CD4-positive, alpha-beta T cell (primary cell): ENCODE data around the gene DISP3. TPM values are rescaled to one million over a fixed set of nuclear protein-coding genes. Genes with fewer than 3 reads are reported as not detected.

Experiments used
- ATAC-seq: fragments of 200-7000 bp; cut with Tn5 transposase; one replicate; pipeline ENCODE4 v1.10.0; 2022; ENCODE audit warnings: mild to moderate bottlenecking; ENCODE audit not compliant: poor library complexity
- CTCF ChIA-PET: fragments of 350-600 bp; sonication (Branson Sonifier 250); formaldehyde crosslinking; loops from one replicate; lab custom pipeline; 2021; ENCODE audit warnings: antibody characterized with exemption, inconsistent platforms; lab: Charles Lee
- POLR2A ChIA-PET: fragments of 350-600 bp; sonication (Branson Sonifier 250); formaldehyde crosslinking; loops from one replicate; lab custom pipeline; 2021; ENCODE audit warnings: antibody characterized with exemption, inconsistent platforms; lab: Charles Lee
- DNase-seq, 14 experiments: peaks; one replicate each; pipeline ENCODE4 v3.0.0-alpha.2; 2013 to 2020; ENCODE audit warnings: mixed read lengths in 2 of 14
- H3K27ac ChIP-seq, 2 donors: one replicate each; pipeline versions ENCODE4 v1.5.1 to v1.7.0; 2013; ENCODE audit warnings: low read length in 2 of 2, low read depth in 1 of 2, mild to moderate bottlenecking in 1 of 2
- H3K27me3 ChIP-seq, 2 experiments: 1 replicate in 1 of 2; 2 replicates in 1 of 2; pipeline versions ENCODE4 v1.6.1 to v1.7.0; 2013; ENCODE audit warnings: low read length in 2 of 2, control low read depth in 1 of 2, mild to moderate bottlenecking in 1 of 2, moderate library complexity in 1 of 2; ENCODE audit not compliant: insufficient read depth in 2 of 2, control insufficient read depth in 1 of 2
- H3K36me3 ChIP-seq: one replicate; pipeline ENCODE4 v1.6.1; 2013; ENCODE audit warnings: low read length, control low read depth; ENCODE audit not compliant: insufficient read depth
- H3K4me1 ChIP-seq: one replicate; pipeline ENCODE4 v1.6.1; 2013; ENCODE audit warnings: low read length, control low read depth; ENCODE audit not compliant: insufficient read depth
- H3K4me3 ChIP-seq: one replicate; pipeline ENCODE4 v1.5.1; 2013; ENCODE audit warnings: mild to moderate bottlenecking, low read length, moderate library complexity
- H3K9me3 ChIP-seq, 2 experiments: 1 replicate in 1 of 2; 2 replicates in 1 of 2; pipeline versions ENCODE4 v1.6.1 to v1.7.0; 2013; ENCODE audit warnings: low read length in 2 of 2, mild to moderate bottlenecking in 2 of 2, control low read depth in 1 of 2, moderate library complexity in 1 of 2; ENCODE audit not compliant: control insufficient read depth in 1 of 2, insufficient read depth in 1 of 2
- H3K27ac Mint-ChIP-seq: one replicate; pipeline ENCODE4 v1.8.0; 2020; ENCODE audit warnings: mixed read lengths
- H3K27me3 Mint-ChIP-seq: one replicate; pipeline ENCODE4 v1.8.0; 2021; ENCODE audit warnings: mixed read lengths
- H3K36me3 Mint-ChIP-seq: one replicate; pipeline ENCODE4 v1.8.0; 2021; ENCODE audit warnings: low read depth, mixed read lengths
- H3K4me1 Mint-ChIP-seq: one replicate; pipeline ENCODE4 v1.8.0; 2021; ENCODE audit warnings: low read depth, mixed read lengths
- H3K4me3 Mint-ChIP-seq: one replicate; pipeline ENCODE4 v1.8.0; 2020; ENCODE audit warnings: mild to moderate bottlenecking, mixed read lengths
- H3K9me3 Mint-ChIP-seq: one replicate; pipeline ENCODE4 v1.8.0; 2020; ENCODE audit warnings: mixed read lengths
- CTCF ChIP-seq: fragments of 200-600 bp; IDR thresholded peaks from one replicate; pipeline ENCODE4 v1.8.0; 2022; ENCODE audit warnings: antibody characterized with exemption, mild to moderate bottlenecking
- intact Hi-C, 2 experiments: fragments of 100-400 bp; cut with DNase I in 1 of 2; cut with micrococcal nuclease in 1 of 2; formaldehyde crosslinking; loops; one replicate each; pipeline versions ENCODE4 v1.15.1 to v1.9.0; 2023 to 2025; cut with DNase I, micrococcal nuclease
- total RNA-seq, 174 experiments: library from RNA in 2 of 174; stranded (reverse) in 2 of 174; gene quantifications; one replicate each; pipeline ENCODE4 v1.2.3 and lab custom pipeline; 2021 to 2026

Gene DISP3
- total RNA-seq, 2 experiments from 2014 or later, result 0.55 to 0.56 TPM

GRCh38 chr1:11487196-11487751 lies 8.3 kb downstream of the DISP3 start:
- H3K9me3 ChIP-seq, result peaks cover 0 to under 1% of the 10 kb centered on the region in 2 experiments
- no peak for DNase-seq
- H3K4me1 ChIP-seq, result no peaks in the 10 kb centered on the region
- no peak overlapping the region for H3K4me3 ChIP-seq
- no peaks in the 10 kb centered on the region for H3K4me1 Mint-ChIP-seq
- no peak overlapping the region for H3K27ac Mint-ChIP-seq
- H3K27me3 Mint-ChIP-seq, result peaks cover 36% of the 10 kb centered on the region
- CTCF ChIA-PET, result no interaction called here
- no peak for ATAC-seq
- no peaks in the 10 kb centered on the region for H3K36me3 ChIP-seq
- peaks cover 15% of the 10 kb centered on the region in 2 experiments for H3K27me3 ChIP-seq
- intact Hi-C loops, result no loop called here
- no peak for TF ChIP-seq CTCF
- H3K36me3 Mint-ChIP-seq, result no peaks in the 10 kb centered on the region
- H3K9me3 Mint-ChIP-seq, result no peaks in the 10 kb centered on the region
- H3K27ac ChIP-seq, result no peak overlapping the region
- no peak overlapping the region for H3K4me3 Mint-ChIP-seq
- POLR2A ChIA-PET, result no interaction called here

GRCh38 chr1:11488201-11488770 lies 9.3 kb downstream of the DISP3 start:
- H3K27ac Mint-ChIP-seq, result no peak overlapping the region
- no peaks in the 10 kb centered on the region for H3K9me3 ChIP-seq
- no peak overlapping the region for H3K4me3 ChIP-seq
- DNase-seq, result no peak
- ChIA-PET POLR2A (no interaction called here), CTCF (no interaction called here)
- no peak for TF ChIP-seq CTCF
- no peak overlapping the region for H3K4me3 Mint-ChIP-seq
- no peak overlapping the region for H3K27ac ChIP-seq
- H3K36me3 Mint-ChIP-seq, result no peaks in the 10 kb centered on the region
- no peaks in the 10 kb centered on the region for H3K4me1 ChIP-seq
- peaks cover 26% of the 10 kb centered on the region for H3K27me3 Mint-ChIP-seq
- no peaks in the 10 kb centered on the region for H3K9me3 Mint-ChIP-seq
- ATAC-seq, result no peak
- H3K36me3 ChIP-seq, result no peaks in the 10 kb centered on the region
- peaks cover 7 to 13% of the 10 kb centered on the region in 2 experiments for H3K27me3 ChIP-seq
- intact Hi-C loops, result no loop called here
- H3K4me1 Mint-ChIP-seq, result no peaks in the 10 kb centered on the region

- H3K4me1 Mint-ChIP-seq, result no peaks in the 10 kb centered on the region
- no peaks in the 10 kb centered on the region for H3K4me1 ChIP-seq
- H3K36me3 ChIP-seq, result no peaks in the 10 kb centered on the region
- no peak overlapping the region for H3K27ac Mint-ChIP-seq
- H3K27me3 Mint-ChIP-seq, result peaks cover 24% of the 10 kb centered on the region
- no peak overlapping the region for H3K4me3 ChIP-seq
- TF ChIP-seq CTCF, result no peak
- H3K9me3 ChIP-seq, result no peaks in the 10 kb centered on the region
- DNase-seq, result no peak
- POLR2A ChIA-PET, result no interaction called here
- H3K27me3 ChIP-seq, result peaks cover 5 to 13% of the 10 kb centered on the region in 2 experiments
- CTCF ChIA-PET, result no interaction called here
- H3K4me3 Mint-ChIP-seq, result no peak overlapping the region
- no peaks in the 10 kb centered on the region for H3K9me3 Mint-ChIP-seq
- ATAC-seq, result no peak
- H3K36me3 Mint-ChIP-seq, result no peaks in the 10 kb centered on the region
- intact Hi-C loops, result no loop called here
- H3K27ac ChIP-seq, result no peak overlapping the region
These were observed 10.1 kb downstream of the DISP3 start for GRCh38 chr1:11488966-11489625.
